H1 (cell line): ENCODE data around the gene ACTR8. TPM values are rescaled to one million over a fixed set of nuclear protein-coding genes. Genes with fewer than 3 reads are reported as not detected.

ENCODE experiments used
- E2F6 ChIP-seq: IDR thresholded peaks from 2 replicates; pipeline ENCODE4 v1.6.1; 2012; ENCODE audit warnings: inconsistent platforms
- EGR1 ChIP-seq: IDR thresholded peaks from 2 replicates; pipeline ENCODE4 v1.6.1; 2011; ENCODE audit warnings: low read depth, low read length, borderline replicate concordance
- HDAC2 ChIP-seq, 2 experiments: fragments of 300-600 bp in 1 of 2; sonication (generic) in 1 of 2; IDR thresholded peaks; 2 replicates each; pipeline ENCODE4 v1.6.1; 2011 to 2012; ENCODE audit warnings: low read depth in 2 of 2, low read length in 2 of 2, mild to moderate bottlenecking in 2 of 2, moderate library complexity in 2 of 2, borderline replicate concordance in 1 of 2, inconsistent platforms in 1 of 2
- RFX5 ChIP-seq: IDR thresholded peaks from 2 replicates; pipeline ENCODE4 v1.6.1; 2011; ENCODE audit warnings: low read depth, low read length, improper control_type of control experiment, borderline replicate concordance
- SIN3A ChIP-seq, 2 experiments: IDR thresholded peaks in 1 of 2; conservative IDR thresholded peaks in 1 of 2; 2 replicates each; pipeline ENCODE4 v1.6.1; 2011 to 2012; ENCODE audit warnings: low read length in 2 of 2, improper control_type of control experiment in 1 of 2, low read depth in 1 of 2, mild to moderate bottlenecking in 1 of 2
- SRF ChIP-seq: IDR thresholded peaks from 2 replicates; pipeline ENCODE4 v1.6.1; 2011; ENCODE audit warnings: mild to moderate bottlenecking, low read depth, low read length, moderate library complexity
- polyA plus RNA-seq, 7 experiments: library from polyadenylated mRNA; depleted of rRNA in 3 of 7; stranded (reverse) in 5 of 7; unstranded in 2 of 7; fragments of >200 nt in 5 of 7; fragments of 200-250 nt in 2 of 7; gene quantifications; 1 replicate in 5 of 7; 2 replicates in 1 of 7; 4 replicates in 1 of 7; pipeline versions ENCODE4 v1.2.1 to v1.2.3, GENCODE V29; 2011 to 2013; ENCODE audit warnings: missing spikeins in 2 of 7, mixed read lengths in 2 of 7
- total RNA-seq: library from RNA; stranded (reverse); fragmentation: NEBNext Ultra II Directional; extraction: Animal tissue kit (Norgen Biotek cat#: 25700); gene quantifications from 2 replicates; pipeline ENCODE4 v1.2.1, GENCODE V29; 2021

ACTR8 gene
- total and polyA plus RNA-seq, 2 of the 8 experiments (the other 6 are each of a cell fraction or from before 2014, with no cell fraction given): 8.3 to 26.9 TPM

GRCh38 chr3:53818221-53819162, 63.5 kb downstream of the ACTR8 start (continued):
- no peak for TF ChIP-seq SRF
- TF ChIP-seq RFX5: no peak
- TF ChIP-seq EGR1: no peak
- TF ChIP-seq HDAC2 (IDR thresholded peaks at IDR 0.05; ENCODE audit: borderline replicate concordance in 1 of 2, low read depth in 2 of 2, low read length in 2 of 2): no peak
- TF ChIP-seq SIN3A (conservative IDR thresholded peaks at IDR 0.05 in 1 of 2, IDR thresholded peaks at IDR 0.05 in 1 of 2; ENCODE audit: low read depth in 1 of 2, low read length in 2 of 2): no peak
- TF ChIP-seq E2F6: no peak
- TF ChIP-seq, all 59 proteins: peak for 0
